BE2C (cell line): ENCODE measurements around the gene FBXO17. TPM values are rescaled to one million over a fixed set of nuclear protein-coding genes. Genes with fewer than 3 reads are reported as not detected.
A peak's percentile ranks its signal among the peaks of the same experiment; 100 is the strongest.

Experiments used
- DNase-seq: peaks from one replicate; pipeline ENCODE4 v3.0.0-alpha.2; 2020
- H3K27me3 ChIP-seq: fragments of 250-450 bp; sonication (Bioruptor Pico); 2 replicates; pipeline ENCODE4 v1.5.1; 2020; ENCODE audit warnings: mild to moderate bottlenecking
- H3K36me3 ChIP-seq: fragments of 250-450 bp; sonication (Bioruptor Pico); 2 replicates; pipeline ENCODE4 v1.5.1; 2020; ENCODE audit warnings: mild to moderate bottlenecking
- H3K4me1 ChIP-seq: fragments of 250-450 bp; sonication (Bioruptor Pico); 2 replicates; pipeline ENCODE4 v1.5.1; 2020
- H3K4me3 ChIP-seq: 2 replicates; pipeline ENCODE4 v1.5.1; 2011; ENCODE audit warnings: low read depth, low read length
- H3K9me3 ChIP-seq: fragments of 250-450 bp; sonication (Bioruptor Pico); 2 replicates; pipeline ENCODE4 v1.5.1; 2020
- polyA plus RNA-seq: library from polyadenylated mRNA; unstranded; fragments of >200 nt; gene quantifications from one replicate; pipeline ENCODE4 v1.2.1, GENCODE V29; 2012; ENCODE audit warnings: low read depth, missing spikeins; ENCODE audit not compliant: insufficient read length, insufficient read depth
- TF ChIP-seq, protein P1 (sequence below): IDR thresholded peaks from 2 replicates; pipeline ENCODE4 v1.5.1; 2012; ENCODE audit warnings: mild to moderate bottlenecking, low read depth, low read length

FBXO17 gene, protein sequence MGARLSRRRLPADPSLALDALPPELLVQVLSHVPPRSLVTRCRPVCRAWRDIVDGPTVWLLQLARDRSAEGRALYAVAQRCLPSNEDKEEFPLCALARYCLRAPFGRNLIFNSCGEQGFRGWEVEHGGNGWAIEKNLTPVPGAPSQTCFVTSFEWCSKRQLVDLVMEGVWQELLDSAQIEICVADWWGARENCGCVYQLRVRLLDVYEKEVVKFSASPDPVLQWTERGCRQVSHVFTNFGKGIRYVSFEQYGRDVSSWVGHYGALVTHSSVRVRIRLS
- polyA plus RNA-seq, result 17.3 TPM

DNA sequence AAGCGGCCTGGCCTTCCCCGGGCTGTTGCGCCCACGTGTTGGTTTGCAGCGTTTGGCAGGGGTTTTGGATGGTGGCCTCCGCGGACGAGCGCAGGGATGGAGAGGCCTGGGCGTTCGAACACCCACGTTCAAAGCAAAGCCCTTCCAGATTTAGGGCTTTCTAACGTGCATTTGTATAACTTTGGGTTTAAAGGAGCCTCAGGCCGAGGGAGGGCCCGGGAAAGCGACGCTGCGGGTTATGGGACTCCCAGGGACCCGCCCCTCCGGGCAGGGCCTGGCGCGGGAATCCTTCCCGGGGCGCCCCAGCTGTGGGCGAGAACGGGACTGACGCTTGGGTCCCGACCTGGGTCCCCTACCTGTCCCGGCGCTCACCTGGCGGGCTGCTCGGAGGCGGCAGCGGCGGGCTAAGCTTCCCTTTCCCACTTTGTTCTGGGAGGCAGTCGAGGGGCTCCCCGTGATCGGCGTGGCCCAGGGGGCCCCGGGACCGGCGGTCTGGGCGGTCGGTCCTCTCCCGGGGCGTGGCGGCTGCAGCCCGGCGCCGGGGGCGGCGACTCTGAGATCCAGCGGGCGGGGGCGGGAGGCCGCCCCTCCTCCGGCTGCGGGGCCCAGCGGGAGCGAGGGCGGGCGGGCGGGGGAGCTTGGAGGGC is at the start of gene FBXO17:
Gene FBXO17, minus strand, starts transcription at position 529 of the 647 bp plus-strand sequence. CDS start 25,423 bp downstream, outside the sequence.
- TF ChIP-seq, protein P1, sequence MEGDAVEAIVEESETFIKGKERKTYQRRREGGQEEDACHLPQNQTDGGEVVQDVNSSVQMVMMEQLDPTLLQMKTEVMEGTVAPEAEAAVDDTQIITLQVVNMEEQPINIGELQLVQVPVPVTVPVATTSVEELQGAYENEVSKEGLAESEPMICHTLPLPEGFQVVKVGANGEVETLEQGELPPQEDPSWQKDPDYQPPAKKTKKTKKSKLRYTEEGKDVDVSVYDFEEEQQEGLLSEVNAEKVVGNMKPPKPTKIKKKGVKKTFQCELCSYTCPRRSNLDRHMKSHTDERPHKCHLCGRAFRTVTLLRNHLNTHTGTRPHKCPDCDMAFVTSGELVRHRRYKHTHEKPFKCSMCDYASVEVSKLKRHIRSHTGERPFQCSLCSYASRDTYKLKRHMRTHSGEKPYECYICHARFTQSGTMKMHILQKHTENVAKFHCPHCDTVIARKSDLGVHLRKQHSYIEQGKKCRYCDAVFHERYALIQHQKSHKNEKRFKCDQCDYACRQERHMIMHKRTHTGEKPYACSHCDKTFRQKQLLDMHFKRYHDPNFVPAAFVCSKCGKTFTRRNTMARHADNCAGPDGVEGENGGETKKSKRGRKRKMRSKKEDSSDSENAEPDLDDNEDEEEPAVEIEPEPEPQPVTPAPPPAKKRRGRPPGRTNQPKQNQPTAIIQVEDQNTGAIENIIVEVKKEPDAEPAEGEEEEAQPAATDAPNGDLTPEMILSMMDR, result no peak
- Histone ChIP-seq H3K4me3 (peak within 1 kb of the TSS; percentile 63), H3K9me3 (no peaks in the 10 kb centered on the region), H3K36me3 (no peaks in the 10 kb centered on the region), H3K4me1 (no peaks in the 10 kb centered on the region), H3K27me3 (no peaks in the 10 kb centered on the region)
- DNase-seq, result peak; percentile 72

DNA sequence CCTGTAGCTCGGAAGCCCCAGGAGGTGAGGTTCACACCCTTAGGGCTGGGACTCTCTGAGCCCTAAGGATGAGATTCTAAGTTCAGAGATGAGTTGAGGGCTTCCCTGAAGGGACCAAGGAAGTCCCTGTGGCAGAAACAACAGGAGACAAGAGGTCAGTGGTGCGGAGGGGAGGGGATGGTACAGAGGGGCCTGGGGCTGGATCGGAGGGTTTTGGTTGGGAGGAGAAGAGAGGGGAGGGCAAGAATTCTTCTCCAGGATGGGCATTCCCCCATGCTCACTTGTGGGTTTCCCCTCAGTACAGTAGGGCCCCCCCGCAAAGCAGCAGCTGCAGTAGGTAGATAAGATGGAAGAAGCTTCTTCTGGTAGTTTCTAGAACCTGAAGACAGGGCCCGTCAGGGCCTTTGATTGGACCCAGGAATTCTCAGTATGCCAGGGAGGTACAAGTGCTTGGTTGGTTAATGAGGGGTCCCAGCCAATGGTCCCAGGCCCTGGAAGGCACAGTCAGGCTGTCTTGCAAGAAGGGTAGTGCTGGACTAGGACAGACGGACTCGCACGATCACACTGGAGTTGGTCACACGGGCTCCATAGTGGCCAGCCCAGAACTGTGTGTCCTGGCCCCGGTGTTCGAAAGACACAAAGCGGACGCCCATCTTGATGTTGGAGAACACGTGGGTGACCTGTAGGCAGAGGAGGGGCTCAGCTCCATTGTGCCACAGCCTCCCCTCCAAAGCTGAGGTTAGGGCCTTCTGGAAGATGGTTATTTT is 49.5 kb upstream of the FBXO17 start:
- no peak for DNase-seq
- Histone ChIP-seq H3K36me3 (no peaks in the 10 kb centered on the region), H3K27me3 (no peaks in the 10 kb centered on the region), H3K9me3 (no peaks in the 10 kb centered on the region), H3K4me1 (no peaks in the 10 kb centered on the region), H3K4me3 (no peak overlapping the region)
- TF ChIP-seq, protein P1, result no peak

DNA sequence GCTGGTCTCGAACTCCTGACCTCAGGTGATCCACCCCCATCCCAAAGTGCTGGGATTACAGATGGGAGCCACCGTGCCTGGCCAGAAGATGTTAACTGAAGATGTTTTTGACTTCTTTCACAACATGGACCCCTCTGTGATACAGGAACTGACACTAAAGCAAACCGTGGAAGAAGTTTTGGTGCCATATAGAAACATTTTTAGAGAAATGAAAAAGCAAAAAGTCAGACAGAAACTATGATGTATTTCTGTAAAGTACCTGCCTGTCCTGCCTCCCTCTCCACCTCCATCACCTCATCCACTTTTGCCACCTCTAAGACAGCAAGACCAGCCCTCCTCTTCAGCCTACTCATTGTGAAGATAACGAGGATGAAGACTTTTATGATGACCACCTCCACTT is 45.5 kb upstream of the FBXO17 start:
- Histone ChIP-seq H3K9me3 (no peaks in the 10 kb centered on the region), H3K4me3 (no peak overlapping the region), H3K36me3 (no peaks in the 10 kb centered on the region), H3K27me3 (peaks cover 9% of the 10 kb centered on the region), H3K4me1 (no peaks in the 10 kb centered on the region)
- DNase-seq, result no peak
- TF ChIP-seq, protein P1, result no peak

DNA sequence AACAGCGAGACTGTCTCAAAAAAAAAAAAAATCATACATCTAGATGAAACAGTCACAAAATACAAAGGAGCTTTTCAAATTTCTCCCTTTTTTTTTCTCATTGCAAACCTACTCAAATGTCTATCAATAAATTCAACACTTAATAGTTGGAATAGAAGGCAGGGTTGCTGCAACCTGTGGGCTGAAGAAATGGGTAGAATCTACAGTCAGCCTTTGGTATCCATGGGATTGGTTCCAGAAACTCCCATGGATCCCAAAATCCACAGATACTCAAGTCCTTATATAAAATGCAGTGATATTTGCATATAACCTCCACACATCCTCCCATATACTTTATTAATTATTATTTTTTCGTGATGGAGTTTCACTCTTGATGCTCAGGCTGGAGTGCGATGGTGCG is 42.1 kb upstream of the FBXO17 start:
- Histone ChIP-seq H3K36me3 (no peaks in the 10 kb centered on the region), H3K4me3 (no peak overlapping the region), H3K4me1 (no peaks in the 10 kb centered on the region), H3K27me3 (peaks cover 14% of the 10 kb centered on the region), H3K9me3 (no peaks in the 10 kb centered on the region)
- no peak for DNase-seq
- TF ChIP-seq, protein P1, result no peak

DNA sequence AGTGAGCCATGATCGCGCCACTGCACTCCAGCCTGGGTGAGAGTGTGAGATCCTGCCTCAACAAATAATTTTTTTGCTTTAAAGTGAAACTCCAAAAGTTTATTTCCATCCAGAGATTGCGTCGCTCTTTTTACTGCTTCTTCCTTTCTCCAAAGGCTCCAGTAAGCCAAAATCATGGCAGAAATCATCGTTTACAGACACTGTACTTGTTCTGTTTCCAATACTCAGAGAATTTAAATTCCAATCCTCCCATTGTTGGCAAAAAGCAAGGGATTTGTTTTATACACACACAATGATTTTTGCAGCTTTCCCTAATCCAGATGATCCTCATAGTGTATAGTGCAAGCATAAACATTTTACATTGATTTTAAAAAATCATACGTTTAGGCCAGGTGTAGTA is 41.5 kb upstream of the FBXO17 start:
- peaks cover 14% of the 10 kb centered on the region for H3K27me3 ChIP-seq
- H3K9me3 ChIP-seq, result no peaks in the 10 kb centered on the region
- H3K4me1 ChIP-seq, result no peaks in the 10 kb centered on the region
- no peak for DNase-seq
- no peaks in the 10 kb centered on the region for H3K36me3 ChIP-seq
- H3K4me3 ChIP-seq, result no peak overlapping the region
- TF ChIP-seq, protein P1, result no peak

DNA sequence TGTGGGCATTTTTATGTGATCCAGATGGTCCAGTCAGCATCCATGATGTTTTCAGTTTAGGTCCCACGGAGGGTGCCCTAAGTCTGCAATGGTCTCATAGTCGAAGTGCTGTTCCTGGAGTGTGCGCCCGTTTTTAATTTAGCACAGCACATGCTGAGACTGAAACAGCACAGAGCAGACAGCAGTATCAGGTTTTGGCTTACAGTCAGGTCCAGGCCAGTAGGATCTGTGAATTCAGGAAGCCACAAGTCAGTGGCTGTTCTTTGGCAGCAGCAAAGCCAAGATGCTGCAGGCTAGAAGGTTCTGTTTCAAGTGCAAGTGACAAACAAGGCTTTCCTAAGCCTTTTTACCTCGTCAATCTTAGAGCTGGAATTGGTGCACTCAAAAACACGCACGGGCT is 38.5 kb upstream of the FBXO17 start:
- no peaks in the 10 kb centered on the region for H3K9me3 ChIP-seq
- DNase-seq, result no peak
- TF ChIP-seq, protein P1, result no peak
- no peaks in the 10 kb centered on the region for H3K4me1 ChIP-seq
- H3K36me3 ChIP-seq, result no peaks in the 10 kb centered on the region
- no peak overlapping the region for H3K4me3 ChIP-seq
- H3K27me3 ChIP-seq, result peaks cover 14% of the 10 kb centered on the region
